Measurements from ENCODE around the gene CPNE8.

CPNE8 gene

GRCh38 chr12:38811814-38812356 is 93.5 kb downstream of the CPNE8 start:
- Histone ChIP-seq H3K4me1 (ENCODE audit: insufficient read depth, low read length) (no peaks in the 10 kb centered on the region), H3K27me3 (ENCODE audit: insufficient read depth, low read length, poor library complexity) (no peaks in the 10 kb centered on the region), H3K4me3 (ENCODE audit: low read depth in 1 of 2, low read length in 2 of 2) (no peak overlapping the region), H3K4me2 (ENCODE audit: insufficient read depth, low read length) (no peak overlapping the region), H2AFZ (ENCODE audit: low read depth, low read length) (no peak overlapping the region), H3K9me3 (ENCODE audit: insufficient read depth, low read length, severe bottlenecking) (no peaks in the 10 kb centered on the region), H3K9ac (ENCODE audit: low read depth, low read length) (no peak overlapping the region), H3K27ac (ENCODE audit: low read length) (no peak overlapping the region), H3K36me3 (ENCODE audit: insufficient read depth, low read length) (no peaks in the 10 kb centered on the region), H4K20me1 (ENCODE audit: insufficient read depth, low read length) (no peaks in the 10 kb centered on the region), H3K79me2 (ENCODE audit: insufficient read depth, low read length) (no peaks in the 10 kb centered on the region)
- ATAC-seq (ENCODE audit: insufficient read depth, low read depth) = no peak
- DNase-seq = no peak
- TF ChIP-seq CTCF (IDR thresholded peaks at IDR 0.05; ENCODE audit: borderline replicate concordance, extremely low read depth, low read length, poor library complexity, severe bottlenecking) = no peak
- TF ChIP-seq EZH2 (IDR thresholded peaks at IDR 0.05; ENCODE audit: borderline replicate concordance, low read depth, low read length, severe bottlenecking) = no peak

- no peak for DNase-seq
- no peaks in the 10 kb centered on the region for H3K27me3 ChIP-seq (ENCODE audit: insufficient read depth, low read length, poor library complexity)
- no peaks in the 10 kb centered on the region for H4K20me1 ChIP-seq (ENCODE audit: insufficient read depth, low read length)
- no peaks in the 10 kb centered on the region for H3K4me1 ChIP-seq (ENCODE audit: insufficient read depth, low read length)
- TF ChIP-seq EZH2 (IDR thresholded peaks at IDR 0.05; ENCODE audit: borderline replicate concordance, low read depth, low read length, severe bottlenecking) (no peak), CTCF (IDR thresholded peaks at IDR 0.05; ENCODE audit: borderline replicate concordance, extremely low read depth, low read length, poor library complexity, severe bottlenecking) (no peak)
- H2AFZ ChIP-seq (ENCODE audit: low read depth, low read length) = no peak overlapping the region
- ATAC-seq (ENCODE audit: insufficient read depth, low read depth) = no peak
- H3K4me2 ChIP-seq (ENCODE audit: insufficient read depth, low read length) = no peak overlapping the region
- no peak overlapping the region for H3K4me3 ChIP-seq (ENCODE audit: low read depth in 1 of 2, low read length in 2 of 2)
- no peak overlapping the region for H3K27ac ChIP-seq (ENCODE audit: low read length)
- no peak overlapping the region for H3K9ac ChIP-seq (ENCODE audit: low read depth, low read length)
- no peaks in the 10 kb centered on the region for H3K36me3 ChIP-seq (ENCODE audit: insufficient read depth, low read length)
- H3K79me2 ChIP-seq (ENCODE audit: insufficient read depth, low read length) = no peaks in the 10 kb centered on the region
- no peaks in the 10 kb centered on the region for H3K9me3 ChIP-seq (ENCODE audit: insufficient read depth, low read length, severe bottlenecking)
Observed at GRCh38 chr12:38809832-38810231, 95.6 kb downstream of the CPNE8 start.

GRCh38 chr12:38788106-38788505 is 117.3 kb downstream of the CPNE8 start:
- Histone ChIP-seq H2AFZ (ENCODE audit: low read depth, low read length) (no peak overlapping the region), H3K9me3 (ENCODE audit: insufficient read depth, low read length, severe bottlenecking) (no peaks in the 10 kb centered on the region), H3K27me3 (ENCODE audit: insufficient read depth, low read length, poor library complexity) (no peaks in the 10 kb centered on the region), H3K4me3 (ENCODE audit: low read depth in 1 of 2, low read length in 2 of 2) (no peak overlapping the region), H3K9ac (ENCODE audit: low read depth, low read length) (no peak overlapping the region), H3K4me1 (ENCODE audit: insufficient read depth, low read length) (no peaks in the 10 kb centered on the region), H3K4me2 (ENCODE audit: insufficient read depth, low read length) (no peak overlapping the region), H3K79me2 (ENCODE audit: insufficient read depth, low read length) (no peaks in the 10 kb centered on the region), H3K27ac (ENCODE audit: low read length) (no peak overlapping the region), H3K36me3 (ENCODE audit: insufficient read depth, low read length) (no peaks in the 10 kb centered on the region), H4K20me1 (ENCODE audit: insufficient read depth, low read length) (no peaks in the 10 kb centered on the region)
- no peak for ATAC-seq (ENCODE audit: insufficient read depth, low read depth)
- TF ChIP-seq EZH2 (IDR thresholded peaks at IDR 0.05; ENCODE audit: borderline replicate concordance, low read depth, low read length, severe bottlenecking) (no peak), CTCF (IDR thresholded peaks at IDR 0.05; ENCODE audit: borderline replicate concordance, extremely low read depth, low read length, poor library complexity, severe bottlenecking) (no peak)
- DNase-seq = no peak

- Histone ChIP-seq H3K27ac (ENCODE audit: low read length) (no peak overlapping the region), H3K79me2 (ENCODE audit: insufficient read depth, low read length) (no peaks in the 10 kb centered on the region), H4K20me1 (ENCODE audit: insufficient read depth, low read length) (no peaks in the 10 kb centered on the region), H2AFZ (ENCODE audit: low read depth, low read length) (no peak overlapping the region), H3K4me1 (ENCODE audit: insufficient read depth, low read length) (no peaks in the 10 kb centered on the region), H3K36me3 (ENCODE audit: insufficient read depth, low read length) (no peaks in the 10 kb centered on the region), H3K27me3 (ENCODE audit: insufficient read depth, low read length, poor library complexity) (no peaks in the 10 kb centered on the region), H3K4me3 (ENCODE audit: low read depth in 1 of 2, low read length in 2 of 2) (no peak overlapping the region), H3K9ac (ENCODE audit: low read depth, low read length) (no peak overlapping the region), H3K9me3 (ENCODE audit: insufficient read depth, low read length, severe bottlenecking) (no peaks in the 10 kb centered on the region), H3K4me2 (ENCODE audit: insufficient read depth, low read length) (no peak overlapping the region)
- DNase-seq (no peak), ATAC-seq (ENCODE audit: insufficient read depth, low read depth) (no peak)
- TF ChIP-seq CTCF (IDR thresholded peaks at IDR 0.05; ENCODE audit: borderline replicate concordance, extremely low read depth, low read length, poor library complexity, severe bottlenecking) (no peak), EZH2 (IDR thresholded peaks at IDR 0.05; ENCODE audit: borderline replicate concordance, low read depth, low read length, severe bottlenecking) (no peak)
Observed at GRCh38 chr12:38785381-38785780, 120.0 kb downstream of the CPNE8 start.

Measured in DND-41 (cell line).